Muscle layer of colon (tissue), 2 donors: ENCODE results near the gene RIN3.

ENCODE experiments used
- H3K27ac ChIP-seq: one replicate; pipeline ENCODE4 v1.7.0; 2013; ENCODE audit warnings: low read depth, mild to moderate bottlenecking, low read length, moderate library complexity
- H3K27me3 ChIP-seq, 2 donors: one replicate each; pipeline ENCODE4 v1.7.0; 2013; ENCODE audit warnings: low read length in 2 of 2, mild to moderate bottlenecking in 2 of 2; ENCODE audit not compliant: insufficient read depth in 2 of 2, control insufficient read depth in 1 of 2
- H3K36me3 ChIP-seq: one replicate; pipeline ENCODE4 v1.7.0; 2013; ENCODE audit warnings: mild to moderate bottlenecking, low read length; ENCODE audit not compliant: insufficient read depth
- H3K4me1 ChIP-seq: one replicate; pipeline ENCODE4 v1.7.0; 2013; ENCODE audit warnings: mild to moderate bottlenecking, low read length; ENCODE audit not compliant: insufficient read depth
- H3K4me3 ChIP-seq, 2 donors: one replicate each; pipeline ENCODE4 v1.7.0; 2013; ENCODE audit warnings: low read length in 2 of 2, low read depth in 1 of 2, mild to moderate bottlenecking in 1 of 2, moderate library complexity in 1 of 2
- H3K9ac ChIP-seq: one replicate; pipeline ENCODE4 v1.7.0; 2013; ENCODE audit warnings: low read length
- H3K9me3 ChIP-seq: one replicate; pipeline ENCODE4 v1.7.0; 2013; ENCODE audit warnings: mild to moderate bottlenecking, low read length
- donor health status: abdominal sarcoma.
- donor health status: Adenocarcinoma of cecum.

Gene RIN3, protein sequence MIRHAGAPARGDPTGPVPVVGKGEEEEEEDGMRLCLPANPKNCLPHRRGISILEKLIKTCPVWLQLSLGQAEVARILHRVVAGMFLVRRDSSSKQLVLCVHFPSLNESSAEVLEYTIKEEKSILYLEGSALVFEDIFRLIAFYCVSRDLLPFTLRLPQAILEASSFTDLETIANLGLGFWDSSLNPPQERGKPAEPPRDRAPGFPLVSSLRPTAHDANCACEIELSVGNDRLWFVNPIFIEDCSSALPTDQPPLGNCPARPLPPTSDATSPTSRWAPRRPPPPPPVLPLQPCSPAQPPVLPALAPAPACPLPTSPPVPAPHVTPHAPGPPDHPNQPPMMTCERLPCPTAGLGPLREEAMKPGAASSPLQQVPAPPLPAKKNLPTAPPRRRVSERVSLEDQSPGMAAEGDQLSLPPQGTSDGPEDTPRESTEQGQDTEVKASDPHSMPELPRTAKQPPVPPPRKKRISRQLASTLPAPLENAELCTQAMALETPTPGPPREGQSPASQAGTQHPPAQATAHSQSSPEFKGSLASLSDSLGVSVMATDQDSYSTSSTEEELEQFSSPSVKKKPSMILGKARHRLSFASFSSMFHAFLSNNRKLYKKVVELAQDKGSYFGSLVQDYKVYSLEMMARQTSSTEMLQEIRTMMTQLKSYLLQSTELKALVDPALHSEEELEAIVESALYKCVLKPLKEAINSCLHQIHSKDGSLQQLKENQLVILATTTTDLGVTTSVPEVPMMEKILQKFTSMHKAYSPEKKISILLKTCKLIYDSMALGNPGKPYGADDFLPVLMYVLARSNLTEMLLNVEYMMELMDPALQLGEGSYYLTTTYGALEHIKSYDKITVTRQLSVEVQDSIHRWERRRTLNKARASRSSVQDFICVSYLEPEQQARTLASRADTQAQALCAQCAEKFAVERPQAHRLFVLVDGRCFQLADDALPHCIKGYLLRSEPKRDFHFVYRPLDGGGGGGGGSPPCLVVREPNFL

DNA sequence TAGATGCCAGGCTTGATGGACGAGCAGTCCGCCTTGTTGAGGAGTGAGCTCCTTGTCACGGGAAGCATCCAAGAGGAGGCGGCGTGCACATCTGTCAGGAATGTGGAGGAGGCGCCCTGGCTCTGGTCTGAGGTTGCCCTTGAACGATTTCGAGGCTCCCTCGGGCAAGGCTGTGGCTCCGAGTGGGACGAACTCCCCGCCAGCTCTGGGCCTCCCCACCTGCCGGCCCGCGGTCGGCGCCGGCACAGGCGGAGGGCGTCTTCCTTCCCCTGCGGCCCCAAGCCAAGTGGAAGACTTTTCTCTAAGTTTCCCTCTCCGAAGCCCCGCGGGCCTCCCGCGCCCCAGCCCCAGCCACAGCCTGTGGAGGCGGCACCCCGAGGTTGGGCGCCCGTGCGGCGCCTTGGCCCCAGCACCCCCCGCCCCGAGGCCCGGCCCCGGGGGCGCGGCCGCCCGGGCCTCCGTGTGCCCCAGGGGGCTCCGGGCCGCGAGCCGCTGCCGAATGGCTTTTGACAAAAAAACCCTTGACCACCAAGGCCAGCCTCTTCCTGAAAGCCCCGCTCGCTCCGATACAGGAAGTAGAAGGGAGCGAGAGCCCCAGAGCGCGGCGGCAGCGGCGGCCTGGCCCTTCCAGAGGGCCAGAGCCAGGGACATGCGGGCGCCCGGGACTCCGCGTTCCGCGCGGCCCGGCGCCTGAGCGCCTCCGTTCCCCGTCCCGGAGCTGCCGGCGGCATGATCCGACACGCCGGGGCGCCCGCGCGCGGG lies at the start of gene RIN3:
RIN3 (plus strand) TSS at position 578 of the 762 bp plus-strand sequence; CDS start at position 730, 152 bp downstream.
- Histone ChIP-seq H3K9ac (peak within 1 kb of the TSS; percentile 88), H3K36me3 (no peaks in the 10 kb centered on the region), H3K4me3 (peak within 1 kb of the TSS; percentile 76 to 85), H3K27me3 (no peaks in the 10 kb centered on the region), H3K4me1 (peaks cover 36% of the 10 kb centered on the region), H3K9me3 (no peaks in the 10 kb centered on the region), H3K27ac (peak within 1 kb of the TSS; percentile 77)

DNA sequence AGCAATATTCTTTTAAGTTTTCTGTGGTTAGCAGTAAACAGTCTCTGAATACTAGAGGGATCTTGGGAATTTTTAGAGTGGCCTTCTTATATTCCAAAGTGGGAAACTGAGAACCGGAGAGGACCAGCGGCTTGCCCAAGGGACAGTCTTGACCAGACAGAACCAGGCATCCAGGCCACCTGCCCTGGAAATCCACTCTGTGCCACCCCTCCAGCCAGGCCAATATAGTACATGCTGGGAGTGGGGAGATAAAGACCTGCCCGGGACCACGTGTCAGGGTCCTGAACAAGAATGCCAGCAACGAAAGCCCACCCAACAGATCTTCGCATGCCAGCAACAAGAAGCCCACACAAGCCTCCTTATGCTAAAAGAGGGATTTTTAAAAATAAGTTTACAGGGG lies 49.4 kb upstream of the RIN3 start:
- Histone ChIP-seq H3K4me3 (no peak overlapping the region), H3K9me3 (peaks cover 4% of the 10 kb centered on the region), H3K36me3 (no peaks in the 10 kb centered on the region), H3K9ac (no peak overlapping the region), H3K27ac (no peak overlapping the region), H3K4me1 (no peaks in the 10 kb centered on the region), H3K27me3 (no peaks in the 10 kb centered on the region)

DNA sequence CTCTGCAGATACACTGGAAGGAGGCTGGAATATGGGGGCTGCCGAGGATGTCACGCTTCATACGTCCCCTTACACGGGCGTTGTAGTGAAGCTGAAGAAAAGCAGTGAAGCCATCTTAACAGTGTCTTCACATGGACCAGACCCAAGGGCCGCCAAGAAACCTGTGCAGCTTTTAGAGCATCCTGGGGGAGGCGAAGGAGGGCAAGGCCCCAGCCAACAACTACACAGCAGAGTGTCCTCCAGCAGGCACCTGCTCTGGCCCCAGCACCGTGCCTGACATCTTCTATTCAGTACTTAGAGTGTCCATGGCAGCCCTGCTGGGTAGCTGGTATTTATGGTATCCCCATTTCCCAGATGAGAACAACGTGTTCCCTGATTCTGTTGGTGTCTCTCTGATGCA lies 48.9 kb upstream of the RIN3 start:
- no peak overlapping the region for H3K27ac ChIP-seq
- H3K4me1 ChIP-seq = no peaks in the 10 kb centered on the region
- H3K9ac ChIP-seq = no peak overlapping the region
- H3K27me3 ChIP-seq = no peaks in the 10 kb centered on the region
- no peak overlapping the region for H3K4me3 ChIP-seq
- H3K9me3 ChIP-seq = peaks cover 4% of the 10 kb centered on the region
- no peaks in the 10 kb centered on the region for H3K36me3 ChIP-seq

DNA sequence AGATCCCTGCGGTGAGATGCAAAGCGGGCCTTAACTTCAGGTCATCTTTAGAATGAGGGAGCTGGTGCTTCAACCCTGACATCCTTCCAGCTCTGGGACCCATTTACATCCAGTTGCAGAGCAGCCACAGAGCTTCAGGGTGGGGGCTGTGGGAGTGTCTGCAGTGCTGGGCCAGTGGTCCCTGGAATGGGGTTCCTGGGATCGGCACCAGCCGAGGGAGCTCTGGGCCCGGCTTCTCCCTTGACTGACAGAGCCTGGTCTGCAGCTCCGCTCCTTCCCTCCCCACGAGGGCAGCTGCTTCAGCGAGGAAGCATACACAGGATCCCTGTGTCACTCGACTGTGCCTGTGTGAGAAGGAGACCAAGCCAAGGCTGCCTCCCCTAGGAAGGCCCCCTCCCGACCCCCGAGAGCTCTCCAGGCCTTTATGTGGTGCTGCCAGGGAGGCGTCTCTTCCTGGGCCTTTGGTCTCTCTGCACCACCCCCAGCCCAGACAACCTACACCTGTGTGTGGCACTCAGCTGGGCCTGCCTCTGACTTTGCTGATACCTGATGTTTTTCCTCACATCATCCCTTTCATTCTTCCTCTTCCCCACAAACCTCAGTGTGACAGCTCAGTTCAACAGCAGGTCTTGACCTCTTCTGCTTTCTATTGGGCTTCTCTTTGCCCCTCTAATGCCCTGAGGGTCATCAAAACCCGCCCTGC lies 48.1 kb upstream of the RIN3 start:
- no peaks in the 10 kb centered on the region for H3K4me1 ChIP-seq
- H3K9me3 ChIP-seq = peaks cover 4% of the 10 kb centered on the region
- no peaks in the 10 kb centered on the region for H3K27me3 ChIP-seq
- no peaks in the 10 kb centered on the region for H3K36me3 ChIP-seq
- no peak overlapping the region for H3K27ac ChIP-seq
- H3K9ac ChIP-seq = no peak overlapping the region
- no peak overlapping the region for H3K4me3 ChIP-seq

DNA sequence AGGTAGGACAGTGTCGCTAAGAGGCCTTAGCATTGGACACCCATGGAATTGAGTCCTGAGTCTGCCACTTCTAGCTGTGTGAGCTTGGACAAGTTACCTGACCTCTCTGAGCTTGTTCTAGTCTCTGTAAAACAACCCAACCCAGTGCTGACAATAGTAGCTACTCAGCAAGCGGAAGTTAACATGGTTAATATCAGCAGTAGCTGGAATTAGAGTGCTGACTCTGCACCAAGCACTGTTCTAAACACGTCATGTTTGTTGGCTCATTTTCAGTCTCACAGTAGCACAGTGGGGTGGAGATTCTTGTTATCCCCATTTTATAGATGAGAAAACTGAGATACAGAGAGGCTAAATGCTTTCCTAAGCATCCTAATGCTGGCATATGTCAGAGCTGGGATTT lies 47.5 kb upstream of the RIN3 start:
- Histone ChIP-seq H3K4me1 (no peaks in the 10 kb centered on the region), H3K36me3 (no peaks in the 10 kb centered on the region), H3K27ac (no peak overlapping the region), H3K4me3 (no peak overlapping the region), H3K9ac (no peak overlapping the region), H3K9me3 (peaks cover 4% of the 10 kb centered on the region), H3K27me3 (no peaks in the 10 kb centered on the region)

DNA sequence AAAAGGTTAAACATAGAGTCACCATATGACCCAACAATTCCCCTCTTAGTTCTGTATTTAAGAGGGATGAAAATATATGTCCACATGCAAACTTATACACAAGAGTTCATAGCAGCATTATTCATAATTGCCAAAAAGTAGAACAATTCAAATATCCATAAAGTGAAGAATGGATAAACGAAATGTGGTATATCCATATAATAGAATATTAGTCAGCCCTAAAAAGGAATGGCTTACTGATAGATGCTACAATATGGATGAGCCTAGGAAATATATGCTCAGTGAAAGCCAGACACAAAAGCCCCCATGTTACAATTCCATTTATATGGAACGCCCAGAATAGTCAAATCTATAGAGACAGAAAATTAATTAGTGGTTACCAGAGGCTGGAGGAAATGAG lies 44.1 kb upstream of the RIN3 start:
- H3K27me3 ChIP-seq = no peaks in the 10 kb centered on the region
- H3K27ac ChIP-seq = no peak overlapping the region
- no peak overlapping the region for H3K9ac ChIP-seq
- no peaks in the 10 kb centered on the region for H3K36me3 ChIP-seq
- no peaks in the 10 kb centered on the region for H3K4me1 ChIP-seq
- no peak overlapping the region for H3K4me3 ChIP-seq
- peaks cover 4% of the 10 kb centered on the region for H3K9me3 ChIP-seq

DNA sequence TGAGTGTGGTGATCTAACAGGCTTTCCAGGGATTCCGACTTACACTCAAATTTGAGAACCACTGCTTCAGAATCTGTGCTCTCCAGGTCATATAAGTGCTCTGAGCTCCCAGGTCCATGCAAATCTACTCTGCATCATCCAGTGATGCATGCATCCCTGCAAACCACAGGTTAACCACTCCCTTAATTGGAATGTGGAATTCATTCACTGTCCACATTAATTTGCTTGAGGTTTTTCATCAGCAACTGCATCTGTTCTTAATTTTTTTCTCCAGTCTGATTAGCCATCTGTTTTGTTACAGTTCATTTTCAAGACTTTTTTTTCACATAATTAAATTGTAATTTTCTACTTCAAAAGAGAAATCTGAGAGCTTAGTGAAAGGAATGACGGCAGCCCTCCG lies 43.4 kb upstream of the RIN3 start:
- H3K4me1 ChIP-seq = no peaks in the 10 kb centered on the region
- no peaks in the 10 kb centered on the region for H3K36me3 ChIP-seq
- no peaks in the 10 kb centered on the region for H3K27me3 ChIP-seq
- no peak overlapping the region for H3K4me3 ChIP-seq
- no peak overlapping the region for H3K27ac ChIP-seq
- H3K9ac ChIP-seq = no peak overlapping the region
- H3K9me3 ChIP-seq = peaks cover 4% of the 10 kb centered on the region

DNA sequence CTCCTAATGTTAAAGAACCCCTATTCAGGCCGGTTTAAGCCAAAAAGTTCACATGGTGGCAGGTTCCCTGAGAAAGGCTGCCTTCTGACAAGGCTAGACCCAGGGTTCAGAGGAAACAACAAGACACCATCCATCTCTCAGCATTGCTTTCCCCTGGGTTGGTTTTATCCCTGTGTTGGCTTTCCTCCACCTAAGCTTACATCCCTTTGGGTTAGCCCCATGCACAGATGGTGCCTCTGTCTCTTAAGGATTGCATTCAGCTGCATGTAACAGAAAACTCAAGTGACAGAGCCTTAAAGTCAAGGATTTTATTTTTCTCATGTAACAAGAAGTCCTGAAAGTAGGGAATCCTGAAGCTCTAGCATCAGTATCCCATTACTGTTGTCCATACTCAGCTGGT lies 42.8 kb upstream of the RIN3 start:
- Histone ChIP-seq H3K4me1 (no peaks in the 10 kb centered on the region), H3K36me3 (no peaks in the 10 kb centered on the region), H3K9me3 (peaks cover 4% of the 10 kb centered on the region), H3K4me3 (no peak overlapping the region), H3K9ac (no peak overlapping the region), H3K27me3 (no peaks in the 10 kb centered on the region), H3K27ac (no peak overlapping the region)

DNA sequence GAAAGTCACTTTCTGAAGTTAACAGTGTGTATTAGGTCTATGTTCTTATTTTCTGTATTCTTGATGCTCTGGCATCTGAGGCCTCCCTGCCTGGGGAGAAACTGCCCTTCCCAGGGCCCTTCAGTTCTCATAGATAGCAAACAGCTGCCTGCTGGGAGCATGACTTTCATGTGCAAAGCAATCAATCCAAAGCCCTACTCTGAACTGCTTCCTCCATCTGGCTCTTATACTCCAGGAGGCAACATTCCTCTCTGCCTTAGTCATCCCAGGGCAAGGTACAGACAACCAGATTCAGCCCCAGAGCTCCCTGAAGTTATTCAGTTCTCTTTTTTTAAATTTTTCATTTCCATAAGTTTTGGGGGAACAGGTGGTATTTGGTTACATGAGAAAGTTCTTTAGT lies 41.7 kb upstream of the RIN3 start:
- Histone ChIP-seq H3K4me1 (no peaks in the 10 kb centered on the region), H3K4me3 (no peak overlapping the region), H3K9ac (no peak overlapping the region), H3K9me3 (no peaks in the 10 kb centered on the region), H3K27ac (no peak overlapping the region), H3K27me3 (no peaks in the 10 kb centered on the region), H3K36me3 (no peaks in the 10 kb centered on the region)

DNA sequence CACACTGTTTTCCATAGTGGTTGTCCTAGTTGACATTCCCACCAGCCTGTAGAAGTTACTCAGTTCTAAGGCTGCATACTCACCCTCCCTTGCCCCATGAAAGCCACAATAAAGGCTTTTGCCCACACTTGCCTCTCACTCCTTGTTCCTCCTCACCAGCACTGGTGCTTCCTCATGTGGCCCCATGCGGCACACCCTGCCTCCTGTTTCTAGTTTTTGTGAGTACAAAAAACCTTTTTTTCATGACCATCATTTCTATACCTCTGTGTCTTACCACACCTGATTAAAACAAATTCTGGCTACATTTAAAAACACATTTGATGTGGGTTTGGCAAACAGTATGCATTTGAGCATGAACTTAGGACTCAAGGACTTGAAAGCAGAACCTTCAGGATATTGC lies 40.7 kb upstream of the RIN3 start:
- Histone ChIP-seq H3K9ac (no peak overlapping the region), H3K27me3 (no peaks in the 10 kb centered on the region), H3K27ac (no peak overlapping the region)

More for the DNA sequence above, 40.7 kb upstream of the RIN3 start:
- Histone ChIP-seq H3K9me3 (no peaks in the 10 kb centered on the region), H3K4me1 (no peaks in the 10 kb centered on the region), H3K36me3 (no peaks in the 10 kb centered on the region), H3K4me3 (no peak overlapping the region)
